Neural cell (in vitro differentiated cells): ENCODE measurements around the gene FXYD2. TPM values are rescaled to one million over a fixed set of nuclear protein-coding genes. Genes with fewer than 3 reads are reported as not detected.

Experiments
- H2AFZ ChIP-seq: fragments of 200-600, 300-800 bp; sonication (generic), shearing (Covaris generic); 2 replicates; pipeline ENCODE4 v1.6.0; 2014; ENCODE audit warnings: low read depth, mild to moderate bottlenecking, antibody characterized with exemption, low read length, moderate library complexity
- H3F3A ChIP-seq: fragments of 200-600 bp; shearing (Covaris generic); 2 replicates; pipeline ENCODE4 v1.6.1; 2016; ENCODE audit warnings: mild to moderate bottlenecking, moderate library complexity, mixed read lengths, antibody characterized with exemption, low read length; ENCODE audit not compliant: insufficient read depth, poor library complexity, severe bottlenecking
- H3K27ac ChIP-seq: fragments of 200-600, 300-800 bp; sonication (generic), shearing (Covaris generic); 2 replicates; pipeline ENCODE4 v1.5.1; 2014; ENCODE audit warnings: mild to moderate bottlenecking, low read length, moderate library complexity
- H3K27me3 ChIP-seq: fragments of 300-800, 200-600 bp; sonication (generic), shearing (Covaris generic); 2 replicates; pipeline ENCODE4 v1.6.0; 2014; ENCODE audit warnings: mild to moderate bottlenecking, low read depth, low read length, moderate library complexity; ENCODE audit not compliant: insufficient read depth
- H3K36me3 ChIP-seq: fragments of 300-800, 200-600 bp; sonication (generic), shearing (Covaris generic); 2 replicates; pipeline ENCODE4 v1.5.1; 2014; ENCODE audit warnings: mild to moderate bottlenecking, antibody characterized with exemption, low read length, moderate library complexity; ENCODE audit not compliant: insufficient read depth
- H3K4me2 ChIP-seq: fragments of 300-800, 200-600 bp; sonication (generic), shearing (Covaris generic); 2 replicates; pipeline ENCODE4 v1.6.0; 2014; ENCODE audit warnings: mild to moderate bottlenecking, low read length
- H3K4me3 ChIP-seq: fragments of 300-800, 200-600 bp; sonication (generic), shearing (Covaris generic); 2 replicates; pipeline ENCODE4 v1.5.1; 2014; ENCODE audit warnings: mild to moderate bottlenecking, low read length, moderate library complexity
- H3K79me2 ChIP-seq: fragments of 200-600 bp; shearing (Covaris generic); replicated peaks from 2 replicates; pipeline ENCODE4 v1.6.0; 2014; ENCODE audit warnings: mild to moderate bottlenecking, low read length, moderate library complexity; ENCODE audit not compliant: insufficient read depth
- H3K9ac ChIP-seq: fragments of 300-800, 200-600 bp; sonication (generic), shearing (Covaris generic); 2 replicates; pipeline ENCODE4 v1.6.1; 2016; ENCODE audit warnings: mild to moderate bottlenecking, low read length, mixed read lengths
- H3K9me2 ChIP-seq: fragments of 200-600 bp; shearing (Covaris generic); 2 replicates; pipeline ENCODE4 v1.6.1; 2016; ENCODE audit warnings: mild to moderate bottlenecking, low read length, mixed read lengths; ENCODE audit not compliant: insufficient read depth
- H3K9me3 ChIP-seq: fragments of 200-600, 300-800 bp; sonication (generic), shearing (Covaris generic); 2 replicates; pipeline ENCODE4 v1.6.1; 2016; ENCODE audit warnings: mild to moderate bottlenecking, mixed run types, low read length, moderate library complexity, mixed read lengths
- H4K20me1 ChIP-seq: fragments of 200-600 bp; shearing (Covaris generic); 2 replicates; pipeline ENCODE4 v1.6.1; 2016; ENCODE audit warnings: mild to moderate bottlenecking, mixed run types; ENCODE audit not compliant: insufficient read depth
- RAD21 ChIP-seq: fragments of 450-650 bp; conservative IDR thresholded peaks from 2 replicates; pipeline ENCODE4 v1.6.1; 2014; ENCODE audit warnings: antibody characterized with exemption, mild to moderate bottlenecking, moderate library complexity
- REST ChIP-seq: IDR thresholded peaks from 2 replicates; pipeline ENCODE4 v1.6.1; 2012; ENCODE audit warnings: borderline replicate concordance
- TAF1 ChIP-seq: IDR thresholded peaks from 2 replicates; pipeline ENCODE4 v1.6.1; 2012; ENCODE audit warnings: low read depth
- polyA plus RNA-seq: library from polyadenylated mRNA; depleted of rRNA; stranded (reverse); fragments of >200 nt; gene quantifications from 2 replicates; pipeline ENCODE4 v1.2.3, GENCODE V29; 2014
- TF ChIP-seq, protein P1 (sequence below): fragments of 450-650 bp; IDR thresholded peaks from 2 replicates; pipeline ENCODE4 v1.5.1; 2014; ENCODE audit warnings: antibody characterized with exemption, mild to moderate bottlenecking, moderate library complexity; ENCODE audit not compliant: poor library complexity, severe bottlenecking

The FXYD2 gene
- polyA plus RNA-seq, 1 donor from 2014 or later: 4.8 TPM

- Histone ChIP-seq H3K9me3 (no peaks in the 10 kb centered on the region), H3K27ac (no peak overlapping the region), H4K20me1 (no peaks in the 10 kb centered on the region), H3K9ac (no peak overlapping the region), H3K4me2 (no peak overlapping the region), H3K27me3 (no peaks in the 10 kb centered on the region), H3K4me3 (no peak overlapping the region), H3K9me2 (no peaks in the 10 kb centered on the region), H2AFZ (no peak overlapping the region), H3F3A (no peaks in the 10 kb centered on the region), H3K36me3 (no peaks in the 10 kb centered on the region), H3K79me2 (no peaks in the 10 kb centered on the region)
- TF ChIP-seq TAF1: no peak
Measured at GRCh38 chr11:117816846-117817367, 7.6 kb downstream of the FXYD2 start.

GRCh38 chr11:117816151-117816741 lies 8.3 kb downstream of the FXYD2 start:
- no peak overlapping the region for H2AFZ ChIP-seq
- no peaks in the 10 kb centered on the region for H3K36me3 ChIP-seq

More at GRCh38 chr11:117816151-117816741, 8.3 kb downstream of the FXYD2 start:
- Histone ChIP-seq H3F3A (no peaks in the 10 kb centered on the region), H3K27me3 (no peaks in the 10 kb centered on the region), H3K9me3 (no peaks in the 10 kb centered on the region), H3K4me3 (no peak overlapping the region), H4K20me1 (no peaks in the 10 kb centered on the region), H3K9ac (no peak overlapping the region), H3K4me2 (no peak overlapping the region), H3K27ac (no peak overlapping the region), H3K9me2 (no peaks in the 10 kb centered on the region), H3K79me2 (no peaks in the 10 kb centered on the region)
- TF ChIP-seq REST: no peak
- TF ChIP-seq, protein P1, sequence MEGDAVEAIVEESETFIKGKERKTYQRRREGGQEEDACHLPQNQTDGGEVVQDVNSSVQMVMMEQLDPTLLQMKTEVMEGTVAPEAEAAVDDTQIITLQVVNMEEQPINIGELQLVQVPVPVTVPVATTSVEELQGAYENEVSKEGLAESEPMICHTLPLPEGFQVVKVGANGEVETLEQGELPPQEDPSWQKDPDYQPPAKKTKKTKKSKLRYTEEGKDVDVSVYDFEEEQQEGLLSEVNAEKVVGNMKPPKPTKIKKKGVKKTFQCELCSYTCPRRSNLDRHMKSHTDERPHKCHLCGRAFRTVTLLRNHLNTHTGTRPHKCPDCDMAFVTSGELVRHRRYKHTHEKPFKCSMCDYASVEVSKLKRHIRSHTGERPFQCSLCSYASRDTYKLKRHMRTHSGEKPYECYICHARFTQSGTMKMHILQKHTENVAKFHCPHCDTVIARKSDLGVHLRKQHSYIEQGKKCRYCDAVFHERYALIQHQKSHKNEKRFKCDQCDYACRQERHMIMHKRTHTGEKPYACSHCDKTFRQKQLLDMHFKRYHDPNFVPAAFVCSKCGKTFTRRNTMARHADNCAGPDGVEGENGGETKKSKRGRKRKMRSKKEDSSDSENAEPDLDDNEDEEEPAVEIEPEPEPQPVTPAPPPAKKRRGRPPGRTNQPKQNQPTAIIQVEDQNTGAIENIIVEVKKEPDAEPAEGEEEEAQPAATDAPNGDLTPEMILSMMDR: no peak
- no peak for TF ChIP-seq TAF1
- no peak for TF ChIP-seq RAD21
